ENCODE results near the gene PPP3R2.

The PPP3R2 gene

GRCh38 chr9:101574731-101575333, 19.9 kb downstream of the PPP3R2 start:
- Mint-ChIP-seq H3K36me3 (ENCODE audit: low read depth) (no peaks in the 10 kb centered on the region), H3K27ac (peak overlapping the region in 1 of 3 experiments; percentile 20), H3K4me1 (peaks cover 23% of the 10 kb centered on the region), H3K27me3 (ENCODE audit: low read depth) (no peaks in the 10 kb centered on the region), H3K9me3 (no peaks in the 10 kb centered on the region), H3K4me3 (no peak overlapping the region)
- TF ChIP-seq, protein P1, sequence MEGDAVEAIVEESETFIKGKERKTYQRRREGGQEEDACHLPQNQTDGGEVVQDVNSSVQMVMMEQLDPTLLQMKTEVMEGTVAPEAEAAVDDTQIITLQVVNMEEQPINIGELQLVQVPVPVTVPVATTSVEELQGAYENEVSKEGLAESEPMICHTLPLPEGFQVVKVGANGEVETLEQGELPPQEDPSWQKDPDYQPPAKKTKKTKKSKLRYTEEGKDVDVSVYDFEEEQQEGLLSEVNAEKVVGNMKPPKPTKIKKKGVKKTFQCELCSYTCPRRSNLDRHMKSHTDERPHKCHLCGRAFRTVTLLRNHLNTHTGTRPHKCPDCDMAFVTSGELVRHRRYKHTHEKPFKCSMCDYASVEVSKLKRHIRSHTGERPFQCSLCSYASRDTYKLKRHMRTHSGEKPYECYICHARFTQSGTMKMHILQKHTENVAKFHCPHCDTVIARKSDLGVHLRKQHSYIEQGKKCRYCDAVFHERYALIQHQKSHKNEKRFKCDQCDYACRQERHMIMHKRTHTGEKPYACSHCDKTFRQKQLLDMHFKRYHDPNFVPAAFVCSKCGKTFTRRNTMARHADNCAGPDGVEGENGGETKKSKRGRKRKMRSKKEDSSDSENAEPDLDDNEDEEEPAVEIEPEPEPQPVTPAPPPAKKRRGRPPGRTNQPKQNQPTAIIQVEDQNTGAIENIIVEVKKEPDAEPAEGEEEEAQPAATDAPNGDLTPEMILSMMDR (IDR thresholded peaks at IDR 0.05; ENCODE audit: unreplicated experiment in 3 of 3) = no peak

DNA sequence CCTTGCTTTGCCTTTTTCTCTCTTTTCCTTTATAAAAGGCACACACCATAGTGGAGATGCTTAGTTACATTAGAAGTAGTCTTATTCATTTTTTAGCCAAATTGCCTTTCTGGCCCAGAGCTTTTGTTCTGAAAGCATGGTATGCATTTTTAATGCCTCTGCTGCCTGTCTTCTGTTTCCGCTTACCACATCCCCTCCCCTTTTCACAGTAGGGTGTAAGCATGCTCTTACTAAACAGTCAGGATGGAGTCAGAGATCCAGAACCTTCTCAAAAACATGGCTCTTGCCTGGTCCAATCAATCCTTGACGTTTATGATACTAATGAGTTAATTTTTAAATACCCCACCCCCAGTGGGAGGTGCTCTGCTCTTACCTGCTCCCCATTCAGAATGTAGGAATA, 22.5 kb downstream of the PPP3R2 start:
- H3K4me3 Mint-ChIP-seq = no peak overlapping the region
- no peak overlapping the region for H3K27ac Mint-ChIP-seq
- H3K9me3 Mint-ChIP-seq = no peaks in the 10 kb centered on the region
- H3K27me3 Mint-ChIP-seq (ENCODE audit: low read depth) = no peaks in the 10 kb centered on the region
- H3K4me1 Mint-ChIP-seq = peaks cover 15% of the 10 kb centered on the region
- TF ChIP-seq, protein P1 (IDR thresholded peaks at IDR 0.05; ENCODE audit: unreplicated experiment in 3 of 3) = no peak
- H3K36me3 Mint-ChIP-seq (ENCODE audit: low read depth) = peaks cover 16% of the 10 kb centered on the region

- TF ChIP-seq, protein P1 (IDR thresholded peaks at IDR 0.05; ENCODE audit: unreplicated experiment in 3 of 3) = no peak
- Mint-ChIP-seq H3K36me3 (ENCODE audit: low read depth) (peaks cover 25% of the 10 kb centered on the region), H3K9me3 (no peaks in the 10 kb centered on the region), H3K4me1 (peaks cover 6% of the 10 kb centered on the region), H3K27me3 (ENCODE audit: low read depth) (no peaks in the 10 kb centered on the region), H3K4me3 (no peak overlapping the region), H3K27ac (no peak overlapping the region)
Measured at GRCh38 chr9:101571114-101571513, 23.7 kb downstream of the PPP3R2 start.

DNA sequence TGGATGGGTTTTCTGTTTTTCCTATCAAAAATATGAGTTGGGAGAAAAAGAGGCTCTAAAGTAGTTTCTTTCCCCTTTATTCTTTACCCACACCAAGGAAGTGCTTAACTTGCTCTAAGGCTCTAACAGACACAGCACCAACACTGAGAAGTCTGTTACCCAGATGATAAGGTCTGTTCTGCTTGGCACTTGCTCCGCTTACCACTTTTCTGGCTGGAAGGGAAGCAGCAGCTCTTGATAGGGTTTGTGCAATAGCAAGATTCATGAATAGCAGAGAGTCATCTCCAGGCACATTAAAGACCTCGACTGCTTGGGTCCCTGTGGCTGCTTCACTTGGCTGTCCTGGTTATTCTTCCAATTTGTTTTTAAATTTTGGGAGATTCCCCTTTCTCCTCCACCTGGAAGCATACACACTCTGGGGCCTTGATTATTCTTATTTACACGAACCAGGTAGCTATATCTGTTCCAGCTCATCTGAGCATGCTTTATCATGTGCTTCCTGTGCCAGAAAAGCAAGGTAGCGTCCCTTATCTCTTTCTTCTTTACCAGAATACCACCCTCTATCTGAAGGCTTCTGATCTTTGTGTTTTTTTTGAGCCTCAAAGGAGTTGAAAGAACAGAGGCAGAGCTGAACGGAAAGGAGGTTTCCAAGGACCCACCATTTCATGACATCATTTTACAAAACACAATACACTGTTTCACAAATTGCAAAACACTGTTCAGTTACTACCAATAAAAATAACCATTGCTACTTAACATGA, 24.8 kb downstream of the PPP3R2 start:
- Mint-ChIP-seq H3K4me1 (peaks cover 5% of the 10 kb centered on the region), H3K27me3 (ENCODE audit: low read depth) (no peaks in the 10 kb centered on the region), H3K27ac (no peak overlapping the region), H3K4me3 (no peak overlapping the region), H3K36me3 (ENCODE audit: low read depth) (peaks cover 37% of the 10 kb centered on the region), H3K9me3 (no peaks in the 10 kb centered on the region)
- TF ChIP-seq, protein P1 (IDR thresholded peaks at IDR 0.05; ENCODE audit: unreplicated experiment in 3 of 3) = no peak

DNA sequence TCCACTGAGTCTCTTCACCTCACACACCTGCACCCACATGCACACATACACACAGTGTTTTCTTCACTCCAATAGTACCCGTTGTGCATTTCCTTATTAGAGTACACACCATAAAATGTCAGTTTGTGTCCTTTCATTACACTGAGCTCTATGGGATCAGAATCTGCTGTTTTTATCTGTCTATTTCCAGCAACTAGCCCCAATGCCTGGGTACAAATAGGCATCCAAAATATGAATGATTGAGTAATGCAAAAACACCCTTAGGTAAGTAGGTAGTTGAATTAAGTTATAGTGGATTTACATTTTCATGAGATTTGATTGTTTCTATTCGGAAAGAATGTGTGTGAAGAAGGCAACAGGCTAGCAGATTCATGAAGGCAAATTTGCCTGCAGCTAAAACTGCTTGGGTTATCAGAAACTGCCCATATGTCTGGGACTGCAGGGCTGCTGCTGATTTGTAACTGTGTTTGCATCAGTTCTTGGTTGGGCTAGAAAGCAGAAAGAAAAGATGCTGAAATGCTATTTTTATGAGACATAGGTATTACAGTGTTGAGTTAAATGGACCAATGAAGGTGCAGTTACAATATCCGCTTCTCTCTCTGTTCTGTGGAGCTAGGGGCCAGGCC, 26.9 kb downstream of the PPP3R2 start:
- peaks cover 54% of the 10 kb centered on the region for H3K36me3 Mint-ChIP-seq (ENCODE audit: low read depth)
- TF ChIP-seq, protein P1 (IDR thresholded peaks at IDR 0.05; ENCODE audit: unreplicated experiment in 3 of 3) = peak in 1 of 3 experiments; percentile 6
- H3K27ac Mint-ChIP-seq = no peak overlapping the region
- H3K27me3 Mint-ChIP-seq (ENCODE audit: low read depth) = no peaks in the 10 kb centered on the region
- H3K4me1 Mint-ChIP-seq = no peaks in the 10 kb centered on the region
- H3K4me3 Mint-ChIP-seq = no peak overlapping the region
- H3K9me3 Mint-ChIP-seq = no peaks in the 10 kb centered on the region
